Ascending aorta (tissue), 2 donors: ENCODE results near the gene SELP. TPM values are rescaled to one million over a fixed set of nuclear protein-coding genes. Genes with fewer than 3 reads are reported as not detected.

ENCODE experiments used
- DNase-seq, 2 donors: peaks; one replicate each; pipeline ENCODE4 v3.0.0-alpha.2; 2019; ENCODE audit warnings: low spot score in 2 of 2
- H3K27ac ChIP-seq, 2 donors: fragments of 200-600 bp; sonication (generic); one replicate each; pipeline ENCODE4 v1.5.1; 2016 to 2017; ENCODE audit warnings: mild to moderate bottlenecking in 1 of 2
- H3K27me3 ChIP-seq: fragments of 200-600 bp; sonication (generic); one replicate; pipeline ENCODE4 v1.5.1; 2017
- H3K36me3 ChIP-seq, 2 donors: fragments of 200-600 bp; sonication (generic); one replicate each; pipeline ENCODE4 v1.5.1; 2016
- H3K4me1 ChIP-seq, 2 donors: fragments of 200-600 bp; sonication (generic); one replicate each; pipeline ENCODE4 v1.5.1; 2016 to 2017; ENCODE audit warnings: mild to moderate bottlenecking in 1 of 2
- H3K4me3 ChIP-seq, 2 donors: fragments of 200-600 bp; sonication (generic); one replicate each; pipeline ENCODE4 v1.5.1; 2016 to 2017; ENCODE audit warnings: mild to moderate bottlenecking in 1 of 2
- H3K9me3 ChIP-seq, 2 donors: fragments of 200-600 bp; sonication (generic); one replicate each; pipeline ENCODE4 v1.5.1; 2016
- intact Hi-C: fragments of 100-400 bp; cut with DNase I; formaldehyde crosslinking; loops from one replicate; pipeline ENCODE4 v1.15.1; 2023
- total RNA-seq: library from RNA; depleted of rRNA; stranded (reverse); fragments of >200 nt; gene quantifications from one replicate; pipeline ENCODE4 v1.1.0, GENCODE V29; 2016
- TF ChIP-seq, protein P1 (sequence below), 3 experiments: fragments of 200-600 bp in 2 of 3; fragments of 450-650 bp in 1 of 3; sonication (generic) in 2 of 3; IDR thresholded peaks; one replicate each; pipeline ENCODE4 v1.5.1; 2016 to 2019; ENCODE audit warnings: antibody characterized with exemption in 3 of 3, mild to moderate bottlenecking in 1 of 3, moderate library complexity in 1 of 3

The SELP gene
- total RNA-seq, 1 donor from 2014 or later = 40.0 TPM

DNA sequence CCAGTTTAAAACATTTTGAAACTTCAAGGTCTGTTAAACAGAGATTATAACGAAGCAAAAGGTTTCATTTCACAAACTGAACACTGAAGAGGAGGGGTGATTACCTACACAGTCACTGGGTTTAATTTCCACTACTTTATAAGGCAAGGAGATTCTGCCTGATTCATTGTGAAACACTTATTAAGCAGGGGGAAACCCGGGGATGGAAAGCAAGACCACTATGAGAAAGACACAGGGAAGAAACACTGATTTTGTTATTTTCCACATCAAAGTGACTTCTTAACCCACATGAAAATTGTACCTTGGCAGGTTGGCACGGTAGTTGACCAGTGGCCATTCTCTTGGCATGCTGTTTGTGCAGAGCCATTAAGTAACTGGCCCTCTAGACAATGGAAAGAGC lies 35.5 kb downstream of the SELP start:
- Histone ChIP-seq H3K36me3 (no peaks in the 10 kb centered on the region), H3K4me3 (no peak overlapping the region), H3K9me3 (no peaks in the 10 kb centered on the region), H3K27me3 (no peaks in the 10 kb centered on the region), H3K27ac (no peak overlapping the region), H3K4me1 (no peaks in the 10 kb centered on the region)
- no peak for DNase-seq
- TF ChIP-seq, protein P1, sequence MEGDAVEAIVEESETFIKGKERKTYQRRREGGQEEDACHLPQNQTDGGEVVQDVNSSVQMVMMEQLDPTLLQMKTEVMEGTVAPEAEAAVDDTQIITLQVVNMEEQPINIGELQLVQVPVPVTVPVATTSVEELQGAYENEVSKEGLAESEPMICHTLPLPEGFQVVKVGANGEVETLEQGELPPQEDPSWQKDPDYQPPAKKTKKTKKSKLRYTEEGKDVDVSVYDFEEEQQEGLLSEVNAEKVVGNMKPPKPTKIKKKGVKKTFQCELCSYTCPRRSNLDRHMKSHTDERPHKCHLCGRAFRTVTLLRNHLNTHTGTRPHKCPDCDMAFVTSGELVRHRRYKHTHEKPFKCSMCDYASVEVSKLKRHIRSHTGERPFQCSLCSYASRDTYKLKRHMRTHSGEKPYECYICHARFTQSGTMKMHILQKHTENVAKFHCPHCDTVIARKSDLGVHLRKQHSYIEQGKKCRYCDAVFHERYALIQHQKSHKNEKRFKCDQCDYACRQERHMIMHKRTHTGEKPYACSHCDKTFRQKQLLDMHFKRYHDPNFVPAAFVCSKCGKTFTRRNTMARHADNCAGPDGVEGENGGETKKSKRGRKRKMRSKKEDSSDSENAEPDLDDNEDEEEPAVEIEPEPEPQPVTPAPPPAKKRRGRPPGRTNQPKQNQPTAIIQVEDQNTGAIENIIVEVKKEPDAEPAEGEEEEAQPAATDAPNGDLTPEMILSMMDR (IDR thresholded peaks at IDR 0.05) = no peak
- intact Hi-C loops = no loop called here

- no peaks in the 10 kb centered on the region for H3K27me3 ChIP-seq
- intact Hi-C loops = no loop called here
- DNase-seq = no peak
- H3K4me3 ChIP-seq = no peak overlapping the region
- TF ChIP-seq, protein P1 (IDR thresholded peaks at IDR 0.05) = no peak
- no peaks in the 10 kb centered on the region for H3K9me3 ChIP-seq
- H3K27ac ChIP-seq = no peak overlapping the region
- H3K36me3 ChIP-seq = no peaks in the 10 kb centered on the region
- no peaks in the 10 kb centered on the region for H3K4me1 ChIP-seq
These were observed 39.0 kb downstream of the SELP start for GRCh38 chr1:169590932-169591331.

GRCh38 chr1:169588785-169589485 lies 41.0 kb downstream of the SELP start:
- intact Hi-C loops = no loop called here
- H3K4me1 ChIP-seq = no peaks in the 10 kb centered on the region
- no peaks in the 10 kb centered on the region for H3K36me3 ChIP-seq
- TF ChIP-seq, protein P1 (IDR thresholded peaks at IDR 0.05) = no peak
- H3K4me3 ChIP-seq = no peak overlapping the region
- no peaks in the 10 kb centered on the region for H3K9me3 ChIP-seq
- H3K27me3 ChIP-seq = no peaks in the 10 kb centered on the region
- DNase-seq = no peak
- no peak overlapping the region for H3K27ac ChIP-seq

- intact Hi-C loops = no loop called here
- Histone ChIP-seq H3K4me3 (no peak overlapping the region), H3K27me3 (no peaks in the 10 kb centered on the region), H3K27ac (no peak overlapping the region), H3K4me1 (no peaks in the 10 kb centered on the region), H3K9me3 (no peaks in the 10 kb centered on the region), H3K36me3 (no peaks in the 10 kb centered on the region)
- TF ChIP-seq, protein P1 (IDR thresholded peaks at IDR 0.05) = no peak
- no peak for DNase-seq
These were observed 41.8 kb downstream of the SELP start for GRCh38 chr1:169588112-169588511.

DNA sequence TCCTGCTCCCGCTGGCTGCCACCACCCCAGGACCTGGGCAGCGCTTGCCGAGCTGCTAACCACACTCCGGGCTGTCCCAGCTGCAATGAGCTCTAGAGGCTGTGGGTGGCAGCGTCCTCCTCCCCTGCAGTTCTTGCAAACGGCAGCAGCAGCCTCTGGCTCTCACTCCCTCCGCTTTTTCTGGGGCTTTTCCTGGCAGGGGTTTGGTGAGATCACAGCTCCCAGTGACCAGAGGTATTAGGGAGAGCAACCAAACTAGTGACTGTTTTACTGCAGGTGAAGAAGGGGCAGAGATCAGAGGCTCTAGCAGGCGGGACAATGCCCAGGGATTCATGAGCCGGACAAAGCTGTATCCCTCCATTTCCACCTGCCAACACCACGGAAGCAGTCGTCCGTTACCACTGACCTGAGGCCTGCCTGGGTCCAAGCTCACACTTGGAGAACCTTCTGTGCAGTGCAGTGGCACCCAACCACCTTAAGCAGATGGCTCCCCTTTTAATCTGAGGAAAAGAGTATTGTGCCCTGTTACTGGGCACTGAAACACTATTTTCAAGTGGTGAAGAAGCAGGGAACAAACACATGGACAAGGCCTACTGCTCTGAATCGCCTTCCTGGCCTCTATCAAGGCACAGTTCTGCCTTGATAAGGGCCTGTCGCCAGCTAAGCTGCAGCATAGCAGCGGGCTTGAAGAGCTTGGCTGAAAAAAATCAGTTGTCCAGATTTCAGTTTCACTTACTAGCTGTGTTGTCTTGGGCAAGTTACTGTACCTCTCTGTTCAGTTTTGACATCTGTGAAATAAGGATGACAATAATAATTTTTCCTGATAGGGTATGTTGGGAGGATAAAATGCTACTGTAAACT lies 43.3 kb downstream of the SELP start, which contains the start of gene F5:
F5 (minus strand) TSS at position 87 of the 861 bp plus-strand sequence. CDS start 95 bp downstream, outside the sequence.
- TF ChIP-seq, protein P1 (IDR thresholded peaks at IDR 0.05) = peak in 2 of 3 experiments; percentile 27 to 48
- H3K27me3 ChIP-seq = no peaks in the 10 kb centered on the region
- no peak within 1 kb of the TSS for H3K27ac ChIP-seq
- intact Hi-C loops = no loop called here
- no peaks in the 10 kb centered on the region for H3K4me1 ChIP-seq
- H3K4me3 ChIP-seq = no peak within 1 kb of the TSS
- peak; percentile 15 to 76 for DNase-seq
- no peaks in the 10 kb centered on the region for H3K36me3 ChIP-seq
- no peaks in the 10 kb centered on the region for H3K9me3 ChIP-seq
